CD8-positive, alpha-beta memory T cell (primary cell): ENCODE results near the gene MCC. TPM values are rescaled to one million over a fixed set of nuclear protein-coding genes. Genes with fewer than 3 reads are reported as not detected.
A peak's percentile ranks its signal among the peaks of the same experiment; 100 is the strongest.

Experiments
- CTCF ChIA-PET: fragments of 350-600 bp; sonication (Branson Sonifier 250); formaldehyde crosslinking; loops from one replicate; lab custom pipeline; 2021; ENCODE audit warnings: antibody characterized with exemption; lab: Charles Lee
- POLR2A ChIA-PET: fragments of 350-600 bp; sonication (Branson Sonifier 250); formaldehyde crosslinking; loops from one replicate; lab custom pipeline; 2021; ENCODE audit warnings: antibody characterized with exemption; lab: Charles Lee
- DNase-seq, 5 donors: peaks; one replicate each; pipeline versions ENCODE4 v3.0.0 to v3.0.0-alpha.2; 2020 to 2022; ENCODE audit warnings: mixed read lengths in 1 of 5
- H3K27ac ChIP-seq: one replicate; pipeline ENCODE4 v1.7.0; 2013; ENCODE audit warnings: low read depth, mild to moderate bottlenecking, low read length, moderate library complexity
- H3K27me3 ChIP-seq: 2 replicates; pipeline ENCODE4 v1.7.0; 2013; ENCODE audit warnings: low read length, mild to moderate bottlenecking; ENCODE audit not compliant: insufficient read depth, poor library complexity, severe bottlenecking
- H3K36me3 ChIP-seq: 2 replicates; pipeline ENCODE4 v1.7.0; 2013; ENCODE audit warnings: mild to moderate bottlenecking, low read length, moderate library complexity; ENCODE audit not compliant: insufficient read depth
- H3K4me1 ChIP-seq: 2 replicates; pipeline ENCODE4 v1.7.0; 2013; ENCODE audit warnings: mild to moderate bottlenecking, low read length, moderate library complexity; ENCODE audit not compliant: insufficient read depth
- H3K4me3 ChIP-seq: 2 replicates; pipeline ENCODE4 v1.7.0; 2013; ENCODE audit warnings: mild to moderate bottlenecking, low read length
- H3K9me3 ChIP-seq: 2 replicates; pipeline ENCODE4 v1.7.0; 2013; ENCODE audit warnings: mild to moderate bottlenecking, low read length
- H3K27ac Mint-ChIP-seq, 8 donors: one replicate each; pipeline ENCODE4 v1.8.0; 2020 to 2021; ENCODE audit warnings: mixed read lengths in 8 of 8, mild to moderate bottlenecking in 6 of 8, inconsistent platforms in 3 of 8, moderate library complexity in 3 of 8
- H3K27me3 Mint-ChIP-seq, 2 donors: one replicate each; pipeline ENCODE4 v1.8.0; 2020 to 2021; ENCODE audit warnings: mixed read lengths in 2 of 2, mild to moderate bottlenecking in 1 of 2, moderate library complexity in 1 of 2
- H3K36me3 Mint-ChIP-seq, 3 donors: one replicate each; pipeline ENCODE4 v1.8.0; 2020 to 2021; ENCODE audit warnings: mixed read lengths in 3 of 3, inconsistent platforms in 1 of 3, mild to moderate bottlenecking in 1 of 3
- H3K4me1 Mint-ChIP-seq, 3 donors: one replicate each; pipeline ENCODE4 v1.8.0; 2020 to 2021; ENCODE audit warnings: mixed read lengths in 3 of 3, inconsistent platforms in 1 of 3, mild to moderate bottlenecking in 1 of 3
- H3K4me3 Mint-ChIP-seq, 7 donors: one replicate each; pipeline ENCODE4 v1.8.0; 2020 to 2021; ENCODE audit warnings: mixed read lengths in 7 of 7, mild to moderate bottlenecking in 6 of 7, moderate library complexity in 4 of 7, inconsistent platforms in 2 of 7
- H3K9me3 Mint-ChIP-seq, 5 donors: one replicate each; pipeline ENCODE4 v1.8.0; 2020 to 2022; ENCODE audit warnings: mixed read lengths in 5 of 5, mild to moderate bottlenecking in 3 of 5, moderate library complexity in 2 of 5, inconsistent platforms in 1 of 5
- polyA plus RNA-seq: library from polyadenylated mRNA; unstranded; fragments of 300-500 nt; fragmentation: Illumina TruSeq; gene quantifications from one replicate; pipeline ENCODE4 v1.2.3, GENCODE V29; 2021
- total RNA-seq, 2 experiments: library from RNA; stranded (reverse); gene quantifications; one replicate each; pipeline ENCODE4 v1.2.3, GENCODE V29; 2021

MCC gene
- total and polyA plus RNA-seq, 3 experiments from 2014 or later = 4.2 to 5.4 (median 4.9) TPM

GRCh38 chr5:113098378-113098777, 389.9 kb downstream of the MCC start:
- H3K27ac ChIP-seq = no peak overlapping the region
- ChIA-PET CTCF (no interaction called here), POLR2A (no interaction called here)
- no peak overlapping the region for H3K4me3 ChIP-seq
- H3K36me3 ChIP-seq = no peaks in the 10 kb centered on the region
- Mint-ChIP-seq H3K4me3 (no peak overlapping the region), H3K36me3 (peaks cover 5 to 14% (median 7%) of the 10 kb centered on the region in 3 donors), H3K27me3 (no peaks in the 10 kb centered on the region), H3K4me1 (no peaks in the 10 kb centered on the region), H3K27ac (no peak overlapping the region), H3K9me3 (no peaks in the 10 kb centered on the region)
- H3K27me3 ChIP-seq = no peaks in the 10 kb centered on the region
- no peak for DNase-seq
- no peaks in the 10 kb centered on the region for H3K4me1 ChIP-seq
- H3K9me3 ChIP-seq = no peaks in the 10 kb centered on the region

GRCh38 chr5:113095831-113096230, 392.4 kb downstream of the MCC start:
- H3K9me3 Mint-ChIP-seq = no peaks in the 10 kb centered on the region
- ChIA-PET POLR2A (no interaction called here), CTCF (no interaction called here)
- peak overlapping the region in 1 of 8 donors; percentile 80 for H3K27ac Mint-ChIP-seq
- no peaks in the 10 kb centered on the region for H3K4me1 Mint-ChIP-seq
- no peak for DNase-seq
- H3K36me3 Mint-ChIP-seq = peaks cover 1 to 7% (median 5%) of the 10 kb centered on the region in 3 donors
- Histone ChIP-seq H3K4me3 (no peak overlapping the region), H3K27ac (no peak overlapping the region), H3K36me3 (no peaks in the 10 kb centered on the region), H3K27me3 (no peaks in the 10 kb centered on the region), H3K4me1 (no peaks in the 10 kb centered on the region), H3K9me3 (no peaks in the 10 kb centered on the region)
- H3K4me3 Mint-ChIP-seq = no peak overlapping the region
- H3K27me3 Mint-ChIP-seq = no peaks in the 10 kb centered on the region

- H3K27ac Mint-ChIP-seq = peak overlapping the region in 2 of 8 donors; percentile 32 to 47
- no peak for DNase-seq
- H3K9me3 ChIP-seq = no peaks in the 10 kb centered on the region
Observed at GRCh38 chr5:113093558-113093957, 394.7 kb downstream of the MCC start.

GRCh38 chr5:113092683-113093082, 395.6 kb downstream of the MCC start:
- Histone ChIP-seq H3K4me1 (no peaks in the 10 kb centered on the region), H3K27ac (no peak overlapping the region), H3K27me3 (no peaks in the 10 kb centered on the region), H3K9me3 (no peaks in the 10 kb centered on the region), H3K36me3 (no peaks in the 10 kb centered on the region), H3K4me3 (no peak overlapping the region)
- DNase-seq = no peak
- Mint-ChIP-seq H3K4me3 (no peak overlapping the region), H3K9me3 (no peaks in the 10 kb centered on the region), H3K27me3 (peaks cover 4 to 7% of the 10 kb centered on the region in 2 donors), H3K4me1 (peaks cover 0 to 5% (median 3%) of the 10 kb centered on the region in 3 donors), H3K27ac (no peak overlapping the region), H3K36me3 (peaks cover 0 to 3% (median 2%) of the 10 kb centered on the region in 3 donors)
- POLR2A ChIA-PET = no interaction called here
- CTCF ChIA-PET = interaction anchor here (1.0 kb wide), 1 partner anchor 239 kb away, joined by 3 read pairs; no protein-coding TSS in a partner anchor

More at GRCh38 chr5:113093558-113093957, 394.7 kb downstream of the MCC start:
- no peak overlapping the region for H3K4me3 Mint-ChIP-seq
- Histone ChIP-seq H3K27ac (no peak overlapping the region), H3K4me3 (no peak overlapping the region), H3K36me3 (no peaks in the 10 kb centered on the region), H3K27me3 (no peaks in the 10 kb centered on the region), H3K4me1 (no peaks in the 10 kb centered on the region)
- peaks cover 0 to 7% (median 0%) of the 10 kb centered on the region in 3 donors for H3K36me3 Mint-ChIP-seq
- ChIA-PET CTCF (no interaction called here), POLR2A (no interaction called here)
- H3K9me3 Mint-ChIP-seq = no peaks in the 10 kb centered on the region
- peaks cover 4 to 7% of the 10 kb centered on the region in 2 donors for H3K27me3 Mint-ChIP-seq
- H3K4me1 Mint-ChIP-seq = peaks cover 0 to 5% (median 3%) of the 10 kb centered on the region in 3 donors

- peaks cover 0 to 3% (median 2%) of the 10 kb centered on the region in 3 donors for H3K36me3 Mint-ChIP-seq
- no peak overlapping the region for H3K27ac ChIP-seq
- H3K4me1 ChIP-seq = no peaks in the 10 kb centered on the region
- no peaks in the 10 kb centered on the region for H3K9me3 Mint-ChIP-seq
- H3K4me1 Mint-ChIP-seq = peaks cover 0 to 5% (median 3%) of the 10 kb centered on the region in 3 donors
- H3K27me3 ChIP-seq = no peaks in the 10 kb centered on the region
- peaks cover 4 to 7% of the 10 kb centered on the region in 2 donors for H3K27me3 Mint-ChIP-seq
- H3K27ac Mint-ChIP-seq = no peak overlapping the region
- no peak for DNase-seq
- no peak overlapping the region for H3K4me3 Mint-ChIP-seq
- CTCF ChIA-PET = no interaction called here
- no peaks in the 10 kb centered on the region for H3K36me3 ChIP-seq
- POLR2A ChIA-PET = no interaction called here
- H3K9me3 ChIP-seq = no peaks in the 10 kb centered on the region
- no peak overlapping the region for H3K4me3 ChIP-seq
Observed at GRCh38 chr5:113091622-113092021, 396.6 kb downstream of the MCC start.

- peak overlapping the region in 2 of 8 donors; percentile 4 to 7 for H3K27ac Mint-ChIP-seq
- peaks cover 0 to 3% (median 2%) of the 10 kb centered on the region in 3 donors for H3K36me3 Mint-ChIP-seq
- peaks cover 4 to 7% of the 10 kb centered on the region in 2 donors for H3K27me3 Mint-ChIP-seq
- peak in 1 of 5 donors; percentile 16 for DNase-seq
- H3K4me3 Mint-ChIP-seq = no peak overlapping the region
- H3K9me3 Mint-ChIP-seq = no peaks in the 10 kb centered on the region
- H3K4me1 Mint-ChIP-seq = peaks cover 0 to 5% (median 3%) of the 10 kb centered on the region in 3 donors
- Histone ChIP-seq H3K4me1 (no peaks in the 10 kb centered on the region), H3K27ac (no peak overlapping the region), H3K36me3 (no peaks in the 10 kb centered on the region), H3K9me3 (no peaks in the 10 kb centered on the region), H3K4me3 (no peak overlapping the region), H3K27me3 (no peaks in the 10 kb centered on the region)
- ChIA-PET POLR2A (no interaction called here), CTCF (interaction anchor here (0.6 to 1.2 kb wide), 2 partner anchors 94 to 333 kb away, joined by 3 read pairs; no protein-coding TSS in a partner anchor)
Observed at GRCh38 chr5:113090336-113091106, 397.7 kb downstream of the MCC start.

- CTCF ChIA-PET = interaction anchor here (0.6 to 1.2 kb wide), 2 partner anchors 94 to 334 kb away, joined by 3 read pairs; no protein-coding TSS in a partner anchor
Observed at GRCh38 chr5:113089653-113090335, 398.5 kb downstream of the MCC start.

More at GRCh38 chr5:113089653-113090335, 398.5 kb downstream of the MCC start:
- peaks cover 4 to 7% of the 10 kb centered on the region in 2 donors for H3K27me3 Mint-ChIP-seq
- H3K4me1 ChIP-seq = no peaks in the 10 kb centered on the region
- H3K9me3 ChIP-seq = no peaks in the 10 kb centered on the region
- no peak overlapping the region for H3K4me3 ChIP-seq
- H3K36me3 Mint-ChIP-seq = peaks cover 0 to 3% (median 2%) of the 10 kb centered on the region in 3 donors
- peak overlapping the region in 1 of 8 donors; percentile 4 for H3K27ac Mint-ChIP-seq
- DNase-seq = no peak
- H3K36me3 ChIP-seq = no peaks in the 10 kb centered on the region
- no peak overlapping the region for H3K4me3 Mint-ChIP-seq
- no peak overlapping the region for H3K27ac ChIP-seq
- no peaks in the 10 kb centered on the region for H3K9me3 Mint-ChIP-seq
- H3K4me1 Mint-ChIP-seq = peaks cover 0 to 5% (median 3%) of the 10 kb centered on the region in 3 donors
- POLR2A ChIA-PET = no interaction called here
- no peaks in the 10 kb centered on the region for H3K27me3 ChIP-seq
